IMR-90 (cell line): ENCODE data around the gene ASPHD2. TPM values are rescaled to one million over a fixed set of nuclear protein-coding genes. Genes with fewer than 3 reads are reported as not detected.

ENCODE experiments used
- ATAC-seq: fragments of 200-7000 bp; cut with Tn5 transposase; 2 replicates; pipeline ENCODE4 v1.9.1; 2020; ENCODE audit warnings: low read depth, mild to moderate bottlenecking, moderate library complexity
- BruUV-seq: library from RNA; stranded (reverse); fragments of 400-500 nt; replicated peaks from 2 replicates; lab custom pipeline; 2021; lab: Mats Ljungman, UMichigan
- CTCF ChIA-PET: fragments of 300-600 bp; formaldehyde crosslinking; extraction: SDS; loops from one replicate; lab custom pipeline; 2021; ENCODE audit warnings: antibody characterized with exemption; lab: Yijun Ruan, JAX
- POLR2A ChIA-PET: fragments of 300-600 bp; sonication (Branson Sonifier 250); formaldehyde crosslinking; loops from one replicate; lab custom pipeline; 2022; ENCODE audit warnings: antibody characterized with exemption; ENCODE audit not compliant: unreplicated experiment; lab: Charles Lee
- DNase-seq: peaks from one replicate; pipeline ENCODE4 v3.0.0; 2013
- H2AFZ ChIP-seq: replicated peaks from 2 replicates; pipeline ENCODE3; 2013; ENCODE audit warnings: low read length, mild to moderate bottlenecking; ENCODE audit not compliant: poor library complexity
- H2AK5ac ChIP-seq: 2 replicates; pipeline ENCODE4 v1.6.1; 2013; ENCODE audit warnings: low read depth, low read length, inconsistent platforms
- H2AK9ac ChIP-seq: replicated peaks from 2 replicates; pipeline ENCODE3; 2013; ENCODE audit warnings: mild to moderate bottlenecking, low read depth, low read length, moderate library complexity; ENCODE audit not compliant: poor library complexity
- H2BK120ac ChIP-seq: 2 replicates; pipeline ENCODE4 v1.6.1; 2013; ENCODE audit warnings: low read depth, low read length, inconsistent platforms
- H2BK15ac ChIP-seq: 3 replicates; pipeline ENCODE4 v1.6.1; 2013; ENCODE audit warnings: low read depth, low read length, inconsistent platforms
- H2BK20ac ChIP-seq: 2 replicates; pipeline ENCODE4 v1.6.1; 2013; ENCODE audit warnings: low read depth, mild to moderate bottlenecking, inconsistent platforms, low read length, moderate library complexity
- H2BK5ac ChIP-seq: 2 replicates; pipeline ENCODE4 v1.6.1; 2013; ENCODE audit warnings: mild to moderate bottlenecking, low read depth, low read length, inconsistent platforms; ENCODE audit not compliant: poor library complexity, severe bottlenecking
- H3K14ac ChIP-seq: replicated peaks from 2 replicates; pipeline ENCODE4 v1.6.1; 2013; ENCODE audit warnings: low read depth, low read length, inconsistent platforms
- H3K18ac ChIP-seq: 2 replicates; pipeline ENCODE4 v1.6.1; 2013; ENCODE audit warnings: low read depth, low read length, control low read depth
- H3K23ac ChIP-seq: 2 replicates; pipeline ENCODE4 v1.6.1; 2013; ENCODE audit warnings: low read depth, low read length, inconsistent platforms
- H3K27ac ChIP-seq: 2 replicates; pipeline ENCODE4 v1.5.1; 2013; ENCODE audit warnings: mild to moderate bottlenecking, control low read depth, low read length; ENCODE audit not compliant: insufficient read depth
- H3K27me3 ChIP-seq: 2 replicates; pipeline ENCODE4 v1.6.1; 2013; ENCODE audit warnings: low read length; ENCODE audit not compliant: control insufficient read depth, insufficient read depth
- H3K36me3 ChIP-seq: 2 replicates; pipeline ENCODE4 v1.6.1; 2013; ENCODE audit warnings: low read length, mixed read lengths; ENCODE audit not compliant: control insufficient read depth, insufficient read depth
- H3K4ac ChIP-seq: 2 replicates; pipeline ENCODE4 v1.6.1; 2013; ENCODE audit warnings: low read depth, low read length, inconsistent platforms
- H3K4me1 ChIP-seq: 2 replicates; pipeline ENCODE4 v1.6.1; 2013; ENCODE audit warnings: low read length, mixed read lengths; ENCODE audit not compliant: control insufficient read depth, insufficient read depth
- H3K4me2 ChIP-seq: 2 replicates; pipeline ENCODE4 v1.6.1; 2013; ENCODE audit warnings: low read depth, mild to moderate bottlenecking, control low read depth, low read length, moderate library complexity
- H3K4me3 ChIP-seq: 2 replicates; pipeline ENCODE4 v1.5.1; 2013; ENCODE audit warnings: low read depth, mild to moderate bottlenecking, control low read depth, low read length, moderate library complexity; ENCODE audit not compliant: insufficient read depth
- H3K56ac ChIP-seq: 2 replicates; pipeline ENCODE4 v1.6.1; 2013; ENCODE audit warnings: low read length, inconsistent platforms; ENCODE audit not compliant: insufficient read depth; ENCODE audit errors: extremely low read depth
- H3K79me1 ChIP-seq, 2 experiments: 2 replicates each; pipeline ENCODE4 v1.6.1; 2013; ENCODE audit warnings: low read length in 2 of 2, inconsistent platforms in 1 of 2, low read depth in 1 of 2
- H3K9ac ChIP-seq: 2 replicates; pipeline ENCODE4 v1.6.1; 2013; ENCODE audit warnings: low read depth, low read length, control low read depth
- H3K9me1 ChIP-seq: 2 replicates; pipeline ENCODE4 v1.6.1; 2013; ENCODE audit warnings: low read length, inconsistent platforms; ENCODE audit not compliant: insufficient read depth
- H3K9me3 ChIP-seq: 2 replicates; pipeline ENCODE4 v1.6.1; 2013; ENCODE audit warnings: low read length; ENCODE audit not compliant: control insufficient read depth, insufficient read depth
- H4K20me1 ChIP-seq: 2 replicates; pipeline ENCODE4 v1.6.1; 2013; ENCODE audit warnings: low read length, inconsistent platforms; ENCODE audit not compliant: insufficient read depth
- H4K5ac ChIP-seq: 2 replicates; pipeline ENCODE4 v1.6.1; 2013; ENCODE audit warnings: mild to moderate bottlenecking, low read depth, low read length, control low read depth
- H4K8ac ChIP-seq, 2 experiments: 2 replicates each; pipeline ENCODE4 v1.6.1; 2013; ENCODE audit warnings: low read depth in 2 of 2, low read length in 2 of 2, control low read depth in 1 of 2, inconsistent platforms in 1 of 2
- H4K91ac ChIP-seq: 2 replicates; pipeline ENCODE4 v1.6.1; 2013; ENCODE audit warnings: low read depth, low read length, inconsistent platforms; ENCODE audit not compliant: insufficient read depth
- BHLHE40 ChIP-seq: fragments of 150-350 bp; IDR thresholded peaks from 2 replicates; pipeline ENCODE4 v1.6.1; 2016; ENCODE audit warnings: mild to moderate bottlenecking, low read depth, low read length
- CEBPB ChIP-seq: IDR thresholded peaks from 2 replicates; pipeline ENCODE4 v1.6.1; 2012; ENCODE audit warnings: low read depth, low read length, improper control_type of control experiment
- CHD1 ChIP-seq: IDR thresholded peaks from 2 replicates; pipeline ENCODE4 v1.6.1; 2012; ENCODE audit warnings: low read depth, low read length, improper control_type of control experiment
- FOS ChIP-seq: fragments of 150-350 bp; IDR thresholded peaks from 2 replicates; pipeline ENCODE4 v1.6.1; 2016; ENCODE audit warnings: low read depth, low read length
- MAFK ChIP-seq: IDR thresholded peaks from 2 replicates; pipeline ENCODE4 v1.6.1; 2012; ENCODE audit warnings: low read depth, low read length, improper control_type of control experiment
- MAZ ChIP-seq: IDR thresholded peaks from 2 replicates; pipeline ENCODE4 v1.6.1; 2012; ENCODE audit warnings: low read depth, mild to moderate bottlenecking, low read length, improper control_type of control experiment, moderate library complexity, borderline replicate concordance
- MXI1 ChIP-seq: IDR thresholded peaks from 2 replicates; pipeline ENCODE4 v1.6.1; 2012; ENCODE audit warnings: low read depth, mild to moderate bottlenecking, low read length, moderate library complexity, borderline replicate concordance
- NFE2L2 ChIP-seq: fragments of 150-350 bp; IDR thresholded peaks from 2 replicates; pipeline ENCODE4 v1.6.1; 2016; ENCODE audit warnings: low read depth, mild to moderate bottlenecking, low read length
- RAD21 ChIP-seq: IDR thresholded peaks from 2 replicates; pipeline ENCODE4 v1.6.1; 2012; ENCODE audit warnings: low read length, improper control_type of control experiment
- RCOR1 ChIP-seq: IDR thresholded peaks from 2 replicates; pipeline ENCODE4 v1.6.1; 2012; ENCODE audit warnings: mild to moderate bottlenecking, low read length, improper control_type of control experiment; ENCODE audit not compliant: insufficient replicate concordance
- RFX5 ChIP-seq: IDR thresholded peaks from 2 replicates; pipeline ENCODE4 v1.8.0; 2012; ENCODE audit warnings: low read depth, mild to moderate bottlenecking, low read length, moderate library complexity
- SMC3 ChIP-seq: fragments of 150-350 bp; IDR thresholded peaks from 2 replicates; pipeline ENCODE4 v1.6.1; 2016; ENCODE audit warnings: low read depth, mild to moderate bottlenecking, antibody characterized with exemption, low read length, moderate library complexity
- USF2 ChIP-seq: fragments of 150-350 bp; IDR thresholded peaks from 2 replicates; pipeline ENCODE4 v1.6.1; 2017; ENCODE audit warnings: mild to moderate bottlenecking, antibody characterized with exemption, low read length, low read depth
- WGBS, 2 experiments: methylation state at CpG; one replicate each; pipeline versions ENCODE4 v1.1.5 to v1.1.7; 2013; ENCODE audit warnings: missing lambda C conversion rate in 2 of 2; ENCODE audit not compliant: insufficient read length in 1 of 2; ENCODE audit errors: extremely low coverage in 2 of 2; 5-methylcytosine and 5-hydroxymethylcytosine counted together
- dilution Hi-C: fragments of 300-500 bp; cut with HindIII; formaldehyde crosslinking; loops from one replicate; pipeline ENCODE4 v1.14.3; 2018; ENCODE audit warnings: low sequenced_read_pairs; ENCODE audit not compliant: unreplicated experiment
- in situ Hi-C: fragments of 300-500 bp; cut with MboI; formaldehyde crosslinking; loops from 3 replicates; pipeline ENCODE4 v1.14.3; 2019; ENCODE audit warnings: low sequenced_read_pairs, inconsistent platforms, mixed read lengths
- intact Hi-C: fragments of 100-400 bp; cut with micrococcal nuclease; formaldehyde crosslinking; loops from 2 replicates; pipeline ENCODE4 v1.10.0; 2022
- polyA plus RNA-seq, 3 experiments: library from polyadenylated mRNA; depleted of rRNA; stranded (reverse); fragments of >200 nt; gene quantifications; 2 replicates each; pipeline ENCODE4 v1.2.3, GENCODE V29; 2012; ENCODE audit warnings: low replicate concordance in 1 of 3
- total RNA-seq: library from RNA; depleted of rRNA; stranded (reverse); fragments of >200 nt; gene quantifications from 2 replicates; pipeline ENCODE4 v1.2.3, GENCODE V29; 2012
- TF ChIP-seq, protein P1 (sequence below): conservative IDR thresholded peaks from 2 replicates; pipeline ENCODE4 v1.5.1; 2012; ENCODE audit warnings: mild to moderate bottlenecking, low read depth, low read length, improper control_type of control experiment
- TF ChIP-seq, protein P2 (sequence below): fragments of 150-350 bp; IDR thresholded peaks from 2 replicates; pipeline ENCODE4 v1.6.1; 2016; ENCODE audit warnings: low read depth, mild to moderate bottlenecking, low read length, moderate library complexity, borderline replicate concordance

ASPHD2 gene
- total and polyA plus RNA-seq, 2 of the 4 experiments (the other 2 are of a cell fraction): 1.3 to 1.4 TPM

GRCh38 chr22:26383968-26384556, 45.0 kb upstream of the ASPHD2 start:
- H3K9ac ChIP-seq: no peak overlapping the region
- no peak for ATAC-seq
- no peak overlapping the region for H2BK120ac ChIP-seq
- TF ChIP-seq USF2 (no peak), MAZ (no peak), CHD1 (no peak), SMC3 (no peak), RFX5 (no peak), RCOR1 (no peak), RAD21 (no peak), NFE2L2 (no peak), CEBPB (no peak), MXI1 (no peak), FOS (no peak), BHLHE40 (no peak), MAFK (no peak)
- TF ChIP-seq, protein P1, sequence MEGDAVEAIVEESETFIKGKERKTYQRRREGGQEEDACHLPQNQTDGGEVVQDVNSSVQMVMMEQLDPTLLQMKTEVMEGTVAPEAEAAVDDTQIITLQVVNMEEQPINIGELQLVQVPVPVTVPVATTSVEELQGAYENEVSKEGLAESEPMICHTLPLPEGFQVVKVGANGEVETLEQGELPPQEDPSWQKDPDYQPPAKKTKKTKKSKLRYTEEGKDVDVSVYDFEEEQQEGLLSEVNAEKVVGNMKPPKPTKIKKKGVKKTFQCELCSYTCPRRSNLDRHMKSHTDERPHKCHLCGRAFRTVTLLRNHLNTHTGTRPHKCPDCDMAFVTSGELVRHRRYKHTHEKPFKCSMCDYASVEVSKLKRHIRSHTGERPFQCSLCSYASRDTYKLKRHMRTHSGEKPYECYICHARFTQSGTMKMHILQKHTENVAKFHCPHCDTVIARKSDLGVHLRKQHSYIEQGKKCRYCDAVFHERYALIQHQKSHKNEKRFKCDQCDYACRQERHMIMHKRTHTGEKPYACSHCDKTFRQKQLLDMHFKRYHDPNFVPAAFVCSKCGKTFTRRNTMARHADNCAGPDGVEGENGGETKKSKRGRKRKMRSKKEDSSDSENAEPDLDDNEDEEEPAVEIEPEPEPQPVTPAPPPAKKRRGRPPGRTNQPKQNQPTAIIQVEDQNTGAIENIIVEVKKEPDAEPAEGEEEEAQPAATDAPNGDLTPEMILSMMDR: no peak
- TF ChIP-seq, protein P2, sequence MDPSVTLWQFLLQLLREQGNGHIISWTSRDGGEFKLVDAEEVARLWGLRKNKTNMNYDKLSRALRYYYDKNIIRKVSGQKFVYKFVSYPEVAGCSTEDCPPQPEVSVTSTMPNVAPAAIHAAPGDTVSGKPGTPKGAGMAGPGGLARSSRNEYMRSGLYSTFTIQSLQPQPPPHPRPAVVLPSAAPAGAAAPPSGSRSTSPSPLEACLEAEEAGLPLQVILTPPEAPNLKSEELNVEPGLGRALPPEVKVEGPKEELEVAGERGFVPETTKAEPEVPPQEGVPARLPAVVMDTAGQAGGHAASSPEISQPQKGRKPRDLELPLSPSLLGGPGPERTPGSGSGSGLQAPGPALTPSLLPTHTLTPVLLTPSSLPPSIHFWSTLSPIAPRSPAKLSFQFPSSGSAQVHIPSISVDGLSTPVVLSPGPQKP: no peak
- no peak overlapping the region for H3K23ac ChIP-seq
- H3K56ac ChIP-seq: no peak overlapping the region
- H2AK9ac ChIP-seq: no peak overlapping the region
- no peak overlapping the region for H4K8ac ChIP-seq
- in situ Hi-C loops: no loop called here
- no peak overlapping the region for H2BK5ac ChIP-seq
- no peaks in the 10 kb centered on the region for H3K36me3 ChIP-seq
- H2AK5ac ChIP-seq: no peak overlapping the region
- H4K20me1 ChIP-seq: no peaks in the 10 kb centered on the region
- H4K5ac ChIP-seq: no peak overlapping the region
- H3K9me1 ChIP-seq: no peaks in the 10 kb centered on the region
- no peaks in the 10 kb centered on the region for H3K4me1 ChIP-seq
- no peak overlapping the region for H2BK20ac ChIP-seq
- ChIA-PET CTCF (no interaction called here), POLR2A (no interaction called here)
- peaks cover 16% of the 10 kb centered on the region for H3K27me3 ChIP-seq
- H3K9me3 ChIP-seq: no peaks in the 10 kb centered on the region
- dilution Hi-C loops: no loop called here
- H3K79me1 ChIP-seq: no peaks in the 10 kb centered on the region
- no peak overlapping the region for H3K4me2 ChIP-seq
- no peak overlapping the region for H2BK15ac ChIP-seq
- BruUV-seq: no TSS peak
- WGBS, 2 experiments: no CpG with 5 or more reads among the region's 7 CpGs
- H2AFZ ChIP-seq: no peak overlapping the region
- H3K27ac ChIP-seq: no peak overlapping the region
- H3K4me3 ChIP-seq: no peak overlapping the region
- no peak for DNase-seq
- intact Hi-C loops: no loop called here
- no peak overlapping the region for H4K91ac ChIP-seq
- H3K4ac ChIP-seq: no peak overlapping the region
- no peak overlapping the region for H3K18ac ChIP-seq
- no peak overlapping the region for H3K14ac ChIP-seq
